HCT116 (cell line): Measurements from ENCODE around the gene YDJC. TPM values are rescaled to one million over a fixed set of nuclear protein-coding genes. Genes with fewer than 3 reads are reported as not detected.
"Not testable (repeated sequence)": the region's sequence is repeated elsewhere in the genome, so short reads cannot be mapped to it uniquely, and the experiment has no call there.

Source experiments
- ATAC-seq: fragments of 200-7000 bp; cut with Tn5 transposase; 2 replicates; pipeline ENCODE4 v1.9.1; 2020; ENCODE audit warnings: mild to moderate bottlenecking, moderate library complexity
- BruUV-seq: library from RNA; stranded (reverse); fragments of 400-500 nt; replicated peaks from 2 replicates; lab custom pipeline; 2021; lab: Mats Ljungman, UMichigan
- CTCF ChIA-PET: fragments of 300-600 bp; sonication (Branson Sonifier 250); formaldehyde crosslinking; loops from one replicate; lab custom pipeline; 2021; ENCODE audit warnings: antibody characterized with exemption; lab: Charles Lee
- POLR2A ChIA-PET: fragments of 300-600, 350-600 bp; sonication (Branson Sonifier 250); formaldehyde crosslinking; loops from one replicate; lab custom pipeline; 2021; ENCODE audit warnings: antibody characterized with exemption; lab: Charles Lee
- RAD21 ChIA-PET, 2 experiments: fragments of 300-600 bp; sonication (Branson Sonifier 250); formaldehyde crosslinking; loops; one replicate each; lab custom pipeline; 2023; ENCODE audit warnings: low total read pairs in 2 of 2; ENCODE audit not compliant: uncharacterized antibody in 2 of 2, unreplicated experiment in 2 of 2, low non-redundant PET in 1 of 2; lab: Charles Lee
- DNase-seq: peaks from one replicate; pipeline ENCODE4 v3.0.0-alpha.2; 2010; ENCODE audit warnings: low read depth, low spot score
- H2AFZ ChIP-seq: fragments of 200-600 bp; shearing (Covaris generic), sonication (generic); 2 replicates; pipeline ENCODE4 v1.6.1; 2017; ENCODE audit warnings: low read depth, mixed run types, mixed read lengths, antibody characterized with exemption, low read length; ENCODE audit not compliant: poor library complexity, severe bottlenecking
- H3K27ac ChIP-seq: 2 replicates; pipeline ENCODE4 v1.5.1; 2012; ENCODE audit warnings: low read depth, low read length
- H3K27me3 ChIP-seq: fragments of 200-600 bp; sonication (generic); 2 replicates; pipeline ENCODE4 v1.6.1; 2016; ENCODE audit warnings: mixed run types, low read length, mixed read lengths; ENCODE audit not compliant: insufficient read depth
- H3K36me3 ChIP-seq, 2 experiments: fragments of 200-500 bp in 1 of 2; fragments of 200-600 bp in 1 of 2; sonication (Bioruptor generic) in 1 of 2; sonication (generic) in 1 of 2; 2 replicates each; pipeline versions ENCODE4 v1.5.1 to v1.6.1; 2014 to 2016; ENCODE audit warnings: low read length in 2 of 2, inconsistent platforms in 1 of 2, mixed read lengths in 1 of 2, mixed run types in 1 of 2; ENCODE audit not compliant: insufficient read depth in 2 of 2, control insufficient read depth in 1 of 2
- H3K4me1 ChIP-seq, 2 experiments: fragments of 200-600 bp in 1 of 2; sonication (generic) in 1 of 2; 2 replicates each; pipeline versions ENCODE4 v1.5.1 to v1.6.1; 2012 to 2017; ENCODE audit warnings: low read length in 2 of 2, inconsistent platforms in 1 of 2, mild to moderate bottlenecking in 1 of 2, mixed read lengths in 1 of 2, mixed run types in 1 of 2, moderate library complexity in 1 of 2; ENCODE audit not compliant: insufficient read depth in 2 of 2, control insufficient read depth in 1 of 2
- H3K4me2 ChIP-seq: fragments of 200-600 bp; sonication (generic); 2 replicates; pipeline ENCODE4 v1.6.1; 2017; ENCODE audit warnings: mixed run types, low read length, mixed read lengths
- H3K4me3 ChIP-seq, 2 experiments: fragments of 200-600 bp in 1 of 2; sonication (generic) in 1 of 2; replicated peaks in 1 of 2; 2 replicates each; pipeline ENCODE4 v1.5.1; 2011 to 2016; ENCODE audit warnings: low read length in 2 of 2, control low read depth in 1 of 2, low read depth in 1 of 2, mild to moderate bottlenecking in 1 of 2, mixed read lengths in 1 of 2, mixed run types in 1 of 2
- H3K79me2 ChIP-seq: fragments of 200-600 bp; sonication (generic); 2 replicates; pipeline ENCODE4 v1.6.1; 2017; ENCODE audit warnings: mild to moderate bottlenecking, mixed run types, low read length, moderate library complexity, mixed read lengths; ENCODE audit not compliant: insufficient read depth
- H3K9ac ChIP-seq: fragments of 200-600 bp; sonication (generic); 2 replicates; pipeline ENCODE4 v1.6.1; 2016; ENCODE audit warnings: low read length, mixed read lengths
- H3K9me2 ChIP-seq: fragments of 200-600 bp; sonication (generic), shearing (Covaris generic); 2 replicates; pipeline ENCODE4 v1.6.1; 2017; ENCODE audit warnings: mixed run types, mild to moderate bottlenecking, moderate library complexity; ENCODE audit not compliant: insufficient read depth
- H3K9me3 ChIP-seq, 2 experiments: fragments of 200-500 bp in 1 of 2; fragments of 200-600 bp in 1 of 2; sonication (Bioruptor generic) in 1 of 2; sonication (generic) in 1 of 2; 2 replicates each; pipeline ENCODE4 v1.6.1; 2014 to 2017; ENCODE audit warnings: low read length in 2 of 2, mixed read lengths in 2 of 2, inconsistent platforms in 1 of 2, low read depth in 1 of 2, mild to moderate bottlenecking in 1 of 2, mixed run types in 1 of 2, moderate library complexity in 1 of 2; ENCODE audit not compliant: control insufficient read depth in 1 of 2, insufficient read depth in 1 of 2
- H4K20me1 ChIP-seq: fragments of 200-600 bp; sonication (generic), shearing (Covaris generic); 2 replicates; pipeline ENCODE4 v1.6.1; 2017; ENCODE audit warnings: mixed run types, mild to moderate bottlenecking, moderate library complexity; ENCODE audit not compliant: insufficient read depth
- JUND ChIP-seq: IDR thresholded peaks from 2 replicates; pipeline ENCODE4 v1.6.1; 2012
- SIN3A ChIP-seq: IDR thresholded peaks from 2 replicates; pipeline ENCODE4 v1.6.1; 2012; ENCODE audit warnings: low read depth
- ZFX ChIP-seq: fragments of 450-650 bp; IDR thresholded peaks from 2 replicates; pipeline ENCODE4 v1.6.1; 2017
- ZNF274 ChIP-seq: fragments of 200-500 bp; sonication (Bioruptor generic); IDR thresholded peaks from 2 replicates; pipeline ENCODE4 v1.6.1; 2014; ENCODE audit warnings: mild to moderate bottlenecking, low read depth, low read length, inconsistent platforms
- intact Hi-C: fragments of 100-400 bp; cut with micrococcal nuclease; formaldehyde crosslinking; loops from 2 replicates; pipeline ENCODE4 v1.10.0; 2022
- total RNA-seq: library from RNA; stranded (reverse); gene quantifications from one replicate; pipeline ENCODE4 v1.2.1, GENCODE V29; 2021; ENCODE audit not compliant: unreplicated experiment

YDJC gene
- total RNA-seq, 1 experiment from 2014 or later = 78.3 TPM

DNA sequence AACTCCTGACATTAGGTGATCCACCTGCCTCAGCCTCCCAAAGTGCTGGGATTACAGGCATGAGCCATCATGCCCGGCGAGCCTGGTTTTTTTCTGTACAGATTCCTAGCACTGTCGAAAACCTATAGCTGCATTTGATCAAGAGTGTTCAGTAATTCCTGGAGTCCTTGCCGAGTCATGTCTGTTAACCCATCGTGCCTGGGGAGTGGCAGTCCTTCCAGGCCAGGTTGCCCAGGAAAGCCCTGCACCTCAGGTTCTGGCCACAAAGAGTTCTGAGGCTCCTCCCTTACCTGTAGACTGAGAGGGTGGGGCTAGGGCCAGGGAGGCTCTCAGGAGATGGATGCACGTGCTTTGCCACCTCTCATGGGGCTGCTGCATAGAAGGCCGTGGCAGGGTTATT, 17.0 kb downstream of the YDJC start:
- peak; percentile 58 for ATAC-seq
- Histone ChIP-seq H3K4me3 (no peak overlapping the region), H3K79me2 (peaks cover 95% of the 10 kb centered on the region), H3K9me3 (no peaks in the 10 kb centered on the region), H3K9me2 (no peaks in the 10 kb centered on the region), H3K4me1 (peaks cover 3 to 9% of the 10 kb centered on the region in 2 experiments; a peak in 3 of 4 replicates), H3K36me3 (peaks cover 13 to 31% of the 10 kb centered on the region in 2 experiments), H3K9ac (no peak overlapping the region), H3K4me2 (no peak overlapping the region), H3K27ac (no peak overlapping the region), H2AFZ (no peak overlapping the region), H4K20me1 (peaks cover 18% of the 10 kb centered on the region; the same call in 1 of the 2 replicates), H3K27me3 (no peaks in the 10 kb centered on the region)
- ChIA-PET RAD21 (no interaction called here), POLR2A (no interaction called here), CTCF (no interaction called here)
- intact Hi-C loops = no loop called here
- no TSS peak for BruUV-seq
- TF ChIP-seq ZFX = no peak
- no peak for TF ChIP-seq SIN3A
- no peak for TF ChIP-seq JUND
- DNase-seq = no peak

GRCh38 chr22:21611210-21611977, 18.4 kb downstream of the YDJC start:
- no peak for ATAC-seq
- DNase-seq = no peak
- no peaks in the 10 kb centered on the region for H3K9me3 ChIP-seq
- peaks cover 21% of the 10 kb centered on the region; the same call in 1 of the 2 replicates for H4K20me1 ChIP-seq
- no peak overlapping the region for H2AFZ ChIP-seq
- peaks cover 15 to 24% of the 10 kb centered on the region in 2 experiments for H3K4me1 ChIP-seq
- BruUV-seq = TSS peak; percentile 23
- H3K27ac ChIP-seq = no peak overlapping the region
- CTCF ChIA-PET = no interaction called here
- RAD21 ChIA-PET = no interaction called here
- H3K4me2 ChIP-seq = no peak overlapping the region
- POLR2A ChIA-PET = no interaction called here
- intact Hi-C loops = no loop called here
- no peak for TF ChIP-seq ZNF274
- peaks cover 95% of the 10 kb centered on the region for H3K79me2 ChIP-seq
- H3K9me2 ChIP-seq = no peaks in the 10 kb centered on the region
- H3K27me3 ChIP-seq = no peaks in the 10 kb centered on the region
- H3K9ac ChIP-seq = no peak overlapping the region
- no peak overlapping the region for H3K4me3 ChIP-seq
- peaks cover 13 to 31% of the 10 kb centered on the region in 2 experiments for H3K36me3 ChIP-seq

GRCh38 chr22:21609556-21610157, 20.2 kb downstream of the YDJC start:
- peaks cover 21 to 33% of the 10 kb centered on the region in 2 experiments for H3K4me1 ChIP-seq
- POLR2A ChIA-PET, H3K9me2 ChIP-seq, H3K27ac ChIP-seq, H3K27me3 ChIP-seq, BruUV-seq, H3K9ac ChIP-seq, RAD21 ChIA-PET, ATAC-seq, H3K4me3 ChIP-seq, H3K9me3 ChIP-seq, H3K4me2 ChIP-seq, DNase-seq, intact Hi-C loops, H2AFZ ChIP-seq: not testable (repeated sequence)
- CTCF ChIA-PET = interaction anchor here (1.1 kb wide), 1 partner anchor 19 kb away, joined by 3 read pairs; no protein-coding TSS in a partner anchor
- H3K79me2 ChIP-seq = peaks cover 98% of the 10 kb centered on the region
- H4K20me1 ChIP-seq = peaks cover 16% of the 10 kb centered on the region; the same call in 1 of the 2 replicates
- H3K36me3 ChIP-seq = peaks cover 12 to 24% of the 10 kb centered on the region in 2 experiments
